Stimulated activated CD4-positive, alpha-beta T cell treated with anti-CD3 and anti-CD28 coated beads, TNF-alpha, amount 100 ng/mL, for 4 hours (primary cell): Measurements from ENCODE around the gene FBXW11.
"Not testable (repeated sequence)": the region's sequence is repeated elsewhere in the genome, so short reads cannot be mapped to it uniquely, and the experiment has no call there.

ENCODE experiments used
- DNase-seq, 3 experiments: peaks; one replicate each; pipeline ENCODE4 v3.0.0-alpha.2; 2020; ENCODE audit warnings: low read depth in 3 of 3

FBXW11 gene

DNA sequence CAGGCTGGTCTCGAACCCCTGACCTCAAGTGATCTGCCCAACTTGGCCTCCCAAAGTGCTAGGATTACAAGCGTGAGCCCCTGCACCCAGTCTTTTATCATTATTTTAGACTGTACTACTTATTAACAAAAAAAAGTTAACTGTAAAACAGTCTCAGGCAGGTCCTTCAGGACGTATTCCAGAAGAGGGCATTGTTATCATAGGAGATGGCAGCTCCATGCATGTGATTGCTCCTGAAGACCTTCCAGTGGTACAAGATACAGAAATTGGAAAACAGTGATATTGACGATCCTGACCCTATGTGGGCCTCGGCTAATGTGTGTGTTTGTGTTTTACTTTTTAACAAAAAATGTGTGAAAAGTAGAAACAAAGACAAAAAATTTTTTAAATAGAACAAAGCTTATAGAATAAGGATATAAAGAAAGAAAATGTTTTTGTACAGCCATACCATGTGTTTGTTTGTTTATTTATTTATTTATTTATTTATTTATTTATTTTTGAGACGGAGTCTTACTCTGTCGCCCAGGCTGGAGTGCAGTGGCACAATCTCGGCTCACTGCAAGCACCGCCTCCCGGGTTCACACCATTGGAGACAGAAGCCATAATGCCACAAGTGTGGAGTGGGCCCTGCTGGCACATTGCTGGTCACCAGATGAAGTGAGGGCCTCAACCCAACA, 13.8 kb upstream of the FBXW11 start:
- DNase-seq: not testable (repeated sequence)

- DNase-seq: no peak
Measured at GRCh38 chr5:172015346-172015745, 8.9 kb upstream of the FBXW11 start.

GRCh38 chr5:172010278-172010677, 3.8 kb upstream of the FBXW11 start:
- no peak for DNase-seq

DNA sequence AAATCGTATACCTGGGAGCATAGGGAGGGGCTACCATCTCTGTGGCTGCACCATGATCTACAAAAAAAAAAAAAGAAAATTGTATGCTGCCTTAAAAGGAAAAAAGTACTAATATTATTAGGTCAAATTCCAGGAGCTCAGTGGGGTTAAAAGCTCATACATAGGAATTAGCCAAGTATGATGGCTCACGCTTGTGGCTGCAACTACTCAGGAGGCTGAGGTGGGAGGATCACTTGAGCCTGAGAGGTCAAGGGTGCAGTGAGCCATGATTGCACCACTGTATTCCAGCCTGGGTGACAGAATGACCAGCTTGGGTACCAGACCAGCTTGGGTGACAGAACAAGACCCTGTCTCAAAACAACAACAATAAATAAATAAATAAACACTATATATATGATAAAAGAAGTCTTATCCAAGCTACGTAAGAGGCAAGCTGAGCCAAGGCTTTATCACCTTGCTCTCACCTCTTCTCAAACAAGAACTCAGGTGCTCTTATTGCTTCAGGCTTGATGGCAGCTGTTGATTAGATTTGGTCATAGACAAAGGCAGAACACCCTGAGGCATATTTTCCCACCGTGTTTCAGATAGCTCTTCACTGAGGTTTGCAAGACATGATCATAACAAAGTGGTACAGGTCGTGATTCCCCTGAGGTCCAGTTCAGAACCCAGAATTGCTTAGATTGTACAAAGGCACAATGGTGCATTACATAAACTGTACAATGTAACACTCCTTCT, 3.3 kb upstream of the FBXW11 start:
- DNase-seq: no peak

GRCh38 chr5:172008689-172009141, 2.3 kb upstream of the FBXW11 start:
- DNase-seq: no peak

GRCh38 chr5:172008111-172008455, 1.6 kb upstream of the FBXW11 start:
- no peak for DNase-seq

DNA sequence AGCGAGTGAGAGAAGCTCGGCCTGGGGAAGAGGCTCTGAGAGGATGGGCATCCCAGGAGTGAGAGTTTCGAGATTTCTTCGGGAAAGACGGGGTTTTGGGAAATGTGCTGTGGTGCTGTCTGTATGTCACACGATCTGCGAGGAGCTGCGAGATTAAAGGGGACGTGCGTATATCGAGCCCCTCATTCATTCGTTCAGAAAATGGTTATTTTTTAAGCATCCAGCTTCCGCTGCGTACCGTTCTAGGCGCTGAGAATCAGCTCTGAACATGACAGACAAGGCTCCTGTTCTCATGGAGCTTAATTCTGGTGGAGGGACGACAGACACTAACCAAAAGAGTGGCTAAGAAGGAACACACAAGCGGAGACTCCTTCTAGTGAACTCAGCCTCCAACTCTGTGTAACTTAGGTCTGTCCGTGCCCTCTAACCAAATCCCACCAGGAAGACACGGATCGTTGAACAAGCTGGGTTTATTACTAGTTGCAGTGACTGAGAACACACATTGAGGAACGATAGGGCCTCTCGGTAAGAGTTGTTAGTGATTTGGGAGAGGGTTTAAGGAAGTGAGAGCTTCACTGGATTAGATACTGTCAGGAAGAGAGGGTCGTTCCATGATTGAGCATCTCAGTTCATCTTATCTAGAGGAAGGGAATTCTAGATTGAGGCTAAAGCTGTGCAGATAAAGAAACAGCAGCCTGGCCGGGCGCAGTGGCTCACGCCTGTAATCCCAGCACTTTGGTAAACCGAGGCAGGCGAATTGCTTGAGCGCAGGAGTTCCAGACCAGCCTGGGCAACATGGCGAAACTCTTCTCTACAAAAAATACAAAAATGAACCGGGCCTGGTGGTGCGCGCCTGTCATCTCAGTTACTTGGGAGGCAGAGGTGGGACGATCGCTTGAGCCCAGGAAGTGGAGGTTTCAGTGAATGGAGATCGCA, 1.0 kb upstream of the FBXW11 start:
- no peak for DNase-seq

GRCh38 chr5:172005708-172006320, 624 bp downstream of the FBXW11 start:
- peak in 2 of 3 experiments; percentile 2 to 24 for DNase-seq

DNA sequence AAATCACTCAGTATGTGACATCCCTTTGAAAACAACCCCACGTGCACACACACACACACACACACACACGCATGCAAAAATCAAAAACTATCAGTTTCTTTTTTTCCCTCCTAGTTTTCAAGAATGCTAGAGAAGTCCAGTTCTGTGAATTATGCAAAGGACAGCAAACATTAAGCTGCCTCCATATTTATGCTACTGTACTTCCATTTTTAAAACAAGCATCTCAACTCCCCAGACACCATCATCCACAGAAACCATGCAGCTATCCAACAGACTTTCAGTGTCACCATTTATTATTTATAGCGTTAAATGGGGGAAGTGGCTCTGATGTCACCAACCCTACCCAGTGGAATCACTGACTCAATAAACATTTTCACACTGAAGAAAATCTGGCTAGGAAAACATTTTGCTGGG, 1.6 kb downstream of the FBXW11 start:
- peak in 1 of 3 experiments; percentile 3 for DNase-seq

DNA sequence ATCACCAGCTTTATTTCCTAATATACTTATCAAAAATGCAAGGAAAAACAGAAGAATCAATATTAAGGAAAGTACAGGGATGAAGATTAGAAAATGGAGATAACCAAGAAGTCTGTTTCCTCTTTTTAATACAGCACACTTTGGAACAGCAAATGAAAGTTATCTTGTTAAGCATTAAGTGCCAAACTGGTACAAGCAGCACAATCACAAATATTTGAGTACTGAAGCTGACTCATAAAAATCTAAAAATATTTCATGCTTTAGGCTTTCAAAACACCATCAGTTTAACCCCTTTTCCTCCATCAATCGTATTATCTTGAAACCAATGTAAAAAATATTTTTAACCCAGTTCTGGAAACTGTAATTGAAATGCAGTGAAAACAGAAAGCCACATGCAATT, 2.7 kb downstream of the FBXW11 start:
- DNase-seq: no peak

DNA sequence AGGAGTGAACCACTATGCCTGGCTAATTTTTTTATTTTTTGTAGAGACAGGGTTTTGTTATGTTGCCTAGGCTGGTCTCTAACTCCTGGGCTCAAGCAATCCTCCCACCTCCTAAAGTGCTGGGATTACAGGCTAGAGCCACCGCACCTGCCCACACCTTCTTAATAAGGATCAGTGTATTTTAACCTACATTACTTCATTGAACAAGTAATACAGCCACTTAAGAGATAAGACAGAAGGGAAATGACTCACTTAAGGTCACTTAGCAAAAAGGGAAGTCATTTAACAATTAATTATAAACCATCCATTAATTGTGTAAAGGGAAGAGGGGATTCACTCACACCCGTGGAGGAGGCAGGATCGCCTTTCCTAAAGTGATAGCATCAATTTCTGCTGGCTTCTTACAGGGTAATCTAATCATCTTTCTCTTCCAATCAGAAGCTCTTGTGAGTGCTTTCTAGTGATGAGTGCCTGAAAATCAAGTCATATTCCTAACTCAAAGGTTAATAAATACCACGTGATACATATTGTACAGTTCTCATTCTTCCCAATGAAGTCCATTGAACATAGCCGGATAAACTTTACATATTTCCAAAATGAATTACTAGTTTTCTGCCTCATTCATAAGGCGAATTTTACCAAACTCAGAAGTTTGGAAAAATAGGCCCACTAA, 3.5 kb downstream of the FBXW11 start:
- no peak for DNase-seq

GRCh38 chr5:172002310-172002709, 4.1 kb downstream of the FBXW11 start:
- no peak for DNase-seq

GRCh38 chr5:171999877-172000276, 6.6 kb downstream of the FBXW11 start:
- no peak for DNase-seq

DNA sequence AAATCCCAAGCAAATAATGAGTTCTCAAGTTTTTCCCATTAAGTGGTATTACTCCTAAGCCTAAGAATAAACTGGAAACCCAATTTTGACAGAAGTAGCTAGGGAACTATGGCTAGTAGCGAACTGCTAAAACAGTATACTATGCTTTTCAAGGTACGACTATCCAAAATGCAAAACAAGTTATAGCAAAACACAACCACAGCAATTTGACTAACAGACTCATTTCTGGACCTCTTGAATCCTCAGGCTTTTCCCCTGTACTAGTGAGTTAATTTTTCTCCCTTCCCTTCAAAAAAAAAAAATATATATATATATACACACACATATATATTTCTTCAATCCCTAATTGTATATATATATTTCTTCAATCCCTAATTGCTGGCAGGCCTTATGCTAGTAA, 7.3 kb downstream of the FBXW11 start:
- no peak for DNase-seq

DNA sequence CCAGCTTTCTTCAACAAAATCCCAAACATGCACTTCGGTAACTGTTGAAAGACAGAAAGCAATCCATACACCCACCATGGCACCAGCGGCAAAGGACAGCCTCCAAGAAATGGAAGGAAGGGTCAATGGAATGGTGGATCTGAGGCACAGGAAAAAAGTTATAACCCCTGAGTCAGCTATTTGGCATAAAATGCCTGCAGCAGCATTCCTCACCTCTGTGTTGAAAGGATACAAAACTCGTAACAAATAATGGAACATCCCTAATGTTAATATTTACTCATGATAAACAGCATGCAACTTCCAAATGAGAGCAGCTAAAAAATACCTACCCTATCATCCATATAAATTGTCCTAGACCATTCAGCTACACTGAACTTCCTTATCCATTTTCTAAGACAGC, 9.4 kb downstream of the FBXW11 start:
- no peak for DNase-seq

DNA sequence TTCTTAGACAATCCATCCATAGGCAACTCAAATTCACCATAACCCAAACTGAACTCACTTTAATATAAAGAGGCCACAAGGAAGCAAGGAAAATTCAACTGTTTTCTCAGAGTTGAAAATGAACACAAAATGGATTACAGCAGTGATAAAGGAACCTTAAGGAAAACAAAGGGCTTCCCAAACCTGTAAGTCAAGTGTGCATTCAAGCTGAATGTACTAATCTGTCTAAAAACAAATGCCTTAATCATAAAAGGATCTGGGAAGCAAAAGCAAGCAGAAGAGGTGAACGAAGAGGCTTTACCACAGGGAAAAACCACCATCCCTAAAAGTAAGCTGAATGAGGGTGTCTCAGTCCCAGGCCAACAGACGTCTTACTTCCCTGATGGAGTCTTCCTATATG, 13.6 kb downstream of the FBXW11 start:
- DNase-seq: no peak

- no peak for DNase-seq
Measured at GRCh38 chr5:171992305-171992704, 14.1 kb downstream of the FBXW11 start.

DNA sequence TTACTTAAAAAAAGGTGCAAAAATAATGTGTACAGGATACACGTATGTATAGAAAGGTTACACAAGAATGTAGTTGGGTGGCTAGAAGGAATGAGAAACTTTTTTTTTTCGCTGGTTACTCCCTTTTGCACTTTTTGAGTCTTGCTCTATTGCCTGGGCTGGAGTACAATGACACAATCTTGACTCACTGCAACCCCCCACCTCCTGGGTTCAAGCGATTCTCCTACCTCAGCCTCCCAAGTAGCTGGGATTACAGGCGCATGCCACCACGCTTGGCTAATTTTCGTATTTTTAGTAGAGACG, 15.8 kb downstream of the FBXW11 start:
- DNase-seq: no peak

- DNase-seq: no peak
Measured at GRCh38 chr5:171989946-171990712, 16.3 kb downstream of the FBXW11 start.

DNA sequence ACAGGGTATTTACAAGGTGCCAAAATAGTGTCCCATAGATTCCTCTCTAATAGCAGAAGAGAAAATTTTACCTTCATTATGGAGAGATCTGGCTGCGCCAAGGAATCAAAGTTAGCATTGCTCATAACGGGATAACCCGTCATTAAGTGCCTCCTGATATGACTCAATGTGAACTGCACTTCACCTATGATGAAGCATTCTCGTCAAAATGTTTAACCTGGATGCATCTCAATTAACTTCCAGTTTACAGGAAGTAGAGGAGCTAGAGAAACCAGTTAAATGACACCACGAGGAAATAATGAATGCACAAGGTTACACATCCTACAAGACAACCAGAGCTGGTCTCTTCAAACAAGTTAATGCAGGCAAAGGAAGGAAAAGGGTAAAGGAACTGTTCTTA, 17.2 kb downstream of the FBXW11 start:
- no peak for DNase-seq

GRCh38 chr5:171986772-171987171, 19.7 kb downstream of the FBXW11 start:
- no peak for DNase-seq
